ENCODE measurements around the gene GOLGA6L10.
"Not testable (repeated sequence)": the region's sequence is repeated elsewhere in the genome, so short reads cannot be mapped to it uniquely, and the experiment has no call there.

GOLGA6L10 gene

GRCh38 chr15:82387209-82387608, 37.9 kb upstream of the GOLGA6L10 start:
- H3K4me3 ChIP-seq (ENCODE audit: control insufficient read depth in 1 of 7, extremely low read depth in 1 of 7, insufficient read depth in 4 of 7, low read depth in 2 of 7, low read length in 6 of 7); H3K4me1 ChIP-seq (ENCODE audit: control extremely low read depth in 1 of 4, control insufficient read depth in 4 of 4, insufficient read depth in 4 of 4, low read length in 3 of 4); DNase-seq; CTCF ChIA-PET; H3K27ac ChIP-seq (ENCODE audit: insufficient read depth in 1 of 2, low read depth in 1 of 2, low read length in 2 of 2, poor library complexity in 1 of 2, severe bottlenecking in 2 of 2); H3K27me3 ChIP-seq (replicated peaks in 2 of 5; ENCODE audit: control insufficient read depth in 4 of 5, insufficient read depth in 5 of 5, low read length in 4 of 5); H3K9me3 ChIP-seq (ENCODE audit: control extremely low read depth in 1 of 5, control insufficient read depth in 4 of 5, insufficient read depth in 2 of 5, low read depth in 1 of 5, low read length in 4 of 5); H3K36me3 ChIP-seq (ENCODE audit: control insufficient read depth in 4 of 4, insufficient read depth in 4 of 4, low read length in 3 of 4); POLR2A ChIA-PET: not testable (repeated sequence)

DNA sequence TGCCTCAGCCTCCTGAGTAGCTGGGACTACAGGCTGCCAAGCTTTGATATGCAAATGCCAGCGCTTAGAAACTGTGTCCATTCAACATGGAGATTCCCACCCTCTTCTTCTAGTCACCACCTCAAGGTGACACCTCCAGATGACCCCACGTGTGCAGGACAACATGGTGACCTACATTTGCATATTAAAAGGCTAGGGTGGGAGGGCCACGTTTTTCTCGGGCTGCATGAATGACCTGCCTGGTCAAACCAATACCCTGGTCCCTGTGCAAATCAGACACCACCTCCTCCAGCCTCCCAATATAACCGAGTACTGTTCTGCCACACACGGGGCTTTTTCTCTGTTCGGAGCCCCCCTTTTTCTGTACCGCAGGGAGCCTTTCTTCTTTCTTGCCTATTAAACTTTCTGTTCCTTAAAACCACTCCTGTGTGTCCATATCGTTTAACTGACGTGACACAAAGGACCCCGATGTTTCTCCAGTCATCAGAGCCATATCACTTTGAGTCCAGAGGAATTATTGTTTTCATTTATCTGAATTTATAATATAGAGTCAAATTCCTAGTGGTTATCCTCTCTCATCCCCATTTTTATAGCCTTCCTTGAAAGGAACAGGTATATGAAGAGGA, 32.2 kb upstream of the GOLGA6L10 start:
- H3K4me3 ChIP-seq (ENCODE audit: control insufficient read depth in 1 of 7, extremely low read depth in 1 of 7, insufficient read depth in 4 of 7, low read depth in 2 of 7, low read length in 6 of 7); H3K27me3 ChIP-seq (replicated peaks in 2 of 5; ENCODE audit: control insufficient read depth in 4 of 5, insufficient read depth in 5 of 5, low read length in 4 of 5); H3K4me1 ChIP-seq (ENCODE audit: control extremely low read depth in 1 of 4, control insufficient read depth in 4 of 4, insufficient read depth in 4 of 4, low read length in 3 of 4); H3K9me3 ChIP-seq (ENCODE audit: control extremely low read depth in 1 of 5, control insufficient read depth in 4 of 5, insufficient read depth in 2 of 5, low read depth in 1 of 5, low read length in 4 of 5); CTCF ChIA-PET; DNase-seq; H3K27ac ChIP-seq (ENCODE audit: insufficient read depth in 1 of 2, low read depth in 1 of 2, low read length in 2 of 2, poor library complexity in 1 of 2, severe bottlenecking in 2 of 2); POLR2A ChIA-PET; H3K36me3 ChIP-seq (ENCODE audit: control insufficient read depth in 4 of 4, insufficient read depth in 4 of 4, low read length in 3 of 4): not testable (repeated sequence)
- 100% methylated on average over 2 of the region's 11 CpGs for WGBS (ENCODE audit: insufficient coverage)

DNA sequence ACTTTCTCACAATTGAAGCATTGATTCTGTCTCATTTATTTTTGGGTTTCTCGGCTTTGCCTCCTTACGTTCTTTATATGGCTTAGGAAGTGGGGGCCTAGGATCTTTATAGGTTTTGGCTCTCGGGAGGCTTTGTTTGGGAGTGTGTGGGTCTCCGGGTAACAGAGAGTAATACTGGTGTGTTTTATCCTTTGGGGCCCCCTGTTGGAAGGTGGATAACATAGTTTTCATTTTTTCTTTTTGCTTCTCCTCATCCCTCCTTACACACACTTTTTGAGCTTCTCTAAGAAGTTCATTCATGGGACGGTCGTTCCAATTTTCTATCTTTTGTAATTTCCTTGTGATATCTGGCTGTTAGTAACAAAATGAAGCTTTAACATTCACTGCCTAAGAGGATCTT, 30.3 kb upstream of the GOLGA6L10 start:
- H3K9me3 ChIP-seq (ENCODE audit: control extremely low read depth in 1 of 5, control insufficient read depth in 4 of 5, insufficient read depth in 2 of 5, low read depth in 1 of 5, low read length in 4 of 5); H3K36me3 ChIP-seq (ENCODE audit: control insufficient read depth in 4 of 4, insufficient read depth in 4 of 4, low read length in 3 of 4); CTCF ChIA-PET; H3K4me1 ChIP-seq (ENCODE audit: control extremely low read depth in 1 of 4, control insufficient read depth in 4 of 4, insufficient read depth in 4 of 4, low read length in 3 of 4); DNase-seq; POLR2A ChIA-PET; H3K27ac ChIP-seq (ENCODE audit: insufficient read depth in 1 of 2, low read depth in 1 of 2, low read length in 2 of 2, poor library complexity in 1 of 2, severe bottlenecking in 2 of 2); H3K27me3 ChIP-seq (replicated peaks in 2 of 5; ENCODE audit: control insufficient read depth in 4 of 5, insufficient read depth in 5 of 5, low read length in 4 of 5); H3K4me3 ChIP-seq (ENCODE audit: control insufficient read depth in 1 of 7, extremely low read depth in 1 of 7, insufficient read depth in 4 of 7, low read depth in 2 of 7, low read length in 6 of 7): not testable (repeated sequence)
- WGBS (ENCODE audit: insufficient coverage): no CpG with 5 or more reads among the region's 6 CpGs

DNA sequence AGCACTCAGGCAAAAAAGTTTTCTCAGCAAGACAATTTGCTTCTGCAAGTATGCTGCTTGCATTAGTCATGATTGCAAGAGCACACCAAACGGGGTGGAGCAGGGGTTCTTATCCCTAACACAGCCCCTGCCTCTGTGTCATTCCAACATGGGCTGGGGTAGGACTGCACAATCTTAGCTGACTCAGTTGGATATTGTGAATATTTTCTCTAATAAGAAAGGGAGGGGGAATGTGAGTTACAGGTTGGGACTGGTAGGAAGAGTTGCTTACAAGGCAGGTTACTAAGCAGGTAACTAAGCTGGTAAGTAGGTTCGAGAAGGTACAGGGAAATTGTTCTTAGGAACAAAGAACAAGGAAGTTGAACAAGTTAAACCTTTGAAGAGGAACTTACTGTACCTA, 24.4 kb upstream of the GOLGA6L10 start:
- H3K27ac ChIP-seq (ENCODE audit: insufficient read depth in 1 of 2, low read depth in 1 of 2, low read length in 2 of 2, poor library complexity in 1 of 2, severe bottlenecking in 2 of 2); CTCF ChIA-PET; DNase-seq; H3K4me1 ChIP-seq (ENCODE audit: control extremely low read depth in 1 of 4, control insufficient read depth in 4 of 4, insufficient read depth in 4 of 4, low read length in 3 of 4); H3K4me3 ChIP-seq (ENCODE audit: control insufficient read depth in 1 of 7, extremely low read depth in 1 of 7, insufficient read depth in 4 of 7, low read depth in 2 of 7, low read length in 6 of 7); H3K9me3 ChIP-seq (ENCODE audit: control extremely low read depth in 1 of 5, control insufficient read depth in 4 of 5, insufficient read depth in 2 of 5, low read depth in 1 of 5, low read length in 4 of 5); H3K36me3 ChIP-seq (ENCODE audit: control insufficient read depth in 4 of 4, insufficient read depth in 4 of 4, low read length in 3 of 4); H3K27me3 ChIP-seq (replicated peaks in 2 of 5; ENCODE audit: control insufficient read depth in 4 of 5, insufficient read depth in 5 of 5, low read length in 4 of 5); POLR2A ChIA-PET: not testable (repeated sequence)
- WGBS (ENCODE audit: insufficient coverage): 40% methylated on average over 1 of the region's 2 CpGs

- WGBS (ENCODE audit: insufficient coverage): 97% methylated on average over 3 of the region's 3 CpGs
- CTCF ChIA-PET: interaction anchor here (0.6 kb wide), 1 partner anchor 560 kb away, joined by 4 read pairs; no protein-coding TSS in a partner anchor
These were observed 22.4 kb upstream of the GOLGA6L10 start for GRCh38 chr15:82371656-82372055.

DNA sequence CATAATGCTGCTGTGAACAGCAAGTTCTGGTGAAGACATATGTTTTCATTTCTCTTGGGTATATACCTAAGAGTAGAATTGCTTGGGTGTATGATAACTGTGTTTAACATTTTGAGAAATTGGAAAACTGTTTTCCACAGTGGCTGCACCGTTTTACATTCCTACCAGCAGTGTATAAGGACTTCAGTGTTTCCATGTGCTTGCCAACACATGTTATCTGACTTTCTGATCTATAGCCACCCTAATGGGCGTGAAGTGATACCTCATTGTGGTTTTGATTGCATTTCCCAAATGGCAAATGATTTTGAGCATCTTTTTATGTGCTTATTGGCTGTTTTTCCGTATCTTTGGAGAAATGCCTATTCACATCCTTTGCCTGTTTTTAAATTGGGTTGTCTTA, 18.5 kb upstream of the GOLGA6L10 start:
- H3K9me3 ChIP-seq (ENCODE audit: control extremely low read depth in 1 of 5, control insufficient read depth in 4 of 5, insufficient read depth in 2 of 5, low read depth in 1 of 5, low read length in 4 of 5); H3K4me3 ChIP-seq (ENCODE audit: control insufficient read depth in 1 of 7, extremely low read depth in 1 of 7, insufficient read depth in 4 of 7, low read depth in 2 of 7, low read length in 6 of 7); H3K4me1 ChIP-seq (ENCODE audit: control extremely low read depth in 1 of 4, control insufficient read depth in 4 of 4, insufficient read depth in 4 of 4, low read length in 3 of 4); CTCF ChIA-PET; H3K36me3 ChIP-seq (ENCODE audit: control insufficient read depth in 4 of 4, insufficient read depth in 4 of 4, low read length in 3 of 4); H3K27me3 ChIP-seq (replicated peaks in 2 of 5; ENCODE audit: control insufficient read depth in 4 of 5, insufficient read depth in 5 of 5, low read length in 4 of 5); DNase-seq; POLR2A ChIA-PET; H3K27ac ChIP-seq (ENCODE audit: insufficient read depth in 1 of 2, low read depth in 1 of 2, low read length in 2 of 2, poor library complexity in 1 of 2, severe bottlenecking in 2 of 2): not testable (repeated sequence)
- 40% methylated on average over 1 of the region's 3 CpGs for WGBS (ENCODE audit: insufficient coverage)

More at GRCh38 chr15:82371656-82372055, 22.4 kb upstream of the GOLGA6L10 start:
- H3K4me3 ChIP-seq (ENCODE audit: control insufficient read depth in 1 of 7, extremely low read depth in 1 of 7, insufficient read depth in 4 of 7, low read depth in 2 of 7, low read length in 6 of 7): no peak overlapping the region
- H3K27ac ChIP-seq (ENCODE audit: insufficient read depth in 1 of 2, low read depth in 1 of 2, low read length in 2 of 2, poor library complexity in 1 of 2, severe bottlenecking in 2 of 2): no peak overlapping the region
- POLR2A ChIA-PET: no interaction called here
- no peaks in the 10 kb centered on the region for H3K27me3 ChIP-seq (replicated peaks in 2 of 5; ENCODE audit: control insufficient read depth in 4 of 5, insufficient read depth in 5 of 5, low read length in 4 of 5)
- no peaks in the 10 kb centered on the region for H3K4me1 ChIP-seq (ENCODE audit: control extremely low read depth in 1 of 4, control insufficient read depth in 4 of 4, insufficient read depth in 4 of 4, low read length in 3 of 4)
- H3K9me3 ChIP-seq (ENCODE audit: control extremely low read depth in 1 of 5, control insufficient read depth in 4 of 5, insufficient read depth in 2 of 5, low read depth in 1 of 5, low read length in 4 of 5): no peaks in the 10 kb centered on the region
- no peak for DNase-seq
- H3K36me3 ChIP-seq (ENCODE audit: control insufficient read depth in 4 of 4, insufficient read depth in 4 of 4, low read length in 3 of 4): no peaks in the 10 kb centered on the region

GRCh38 chr15:82365692-82366323, 16.5 kb upstream of the GOLGA6L10 start:
- H3K36me3 ChIP-seq (ENCODE audit: control insufficient read depth in 4 of 4, insufficient read depth in 4 of 4, low read length in 3 of 4); H3K9me3 ChIP-seq (ENCODE audit: control extremely low read depth in 1 of 5, control insufficient read depth in 4 of 5, insufficient read depth in 2 of 5, low read depth in 1 of 5, low read length in 4 of 5); DNase-seq; H3K4me1 ChIP-seq (ENCODE audit: control extremely low read depth in 1 of 4, control insufficient read depth in 4 of 4, insufficient read depth in 4 of 4, low read length in 3 of 4); H3K27ac ChIP-seq (ENCODE audit: insufficient read depth in 1 of 2, low read depth in 1 of 2, low read length in 2 of 2, poor library complexity in 1 of 2, severe bottlenecking in 2 of 2); CTCF ChIA-PET; H3K27me3 ChIP-seq (replicated peaks in 2 of 5; ENCODE audit: control insufficient read depth in 4 of 5, insufficient read depth in 5 of 5, low read length in 4 of 5); H3K4me3 ChIP-seq (ENCODE audit: control insufficient read depth in 1 of 7, extremely low read depth in 1 of 7, insufficient read depth in 4 of 7, low read depth in 2 of 7, low read length in 6 of 7); POLR2A ChIA-PET: not testable (repeated sequence)
- WGBS (ENCODE audit: insufficient coverage): no CpG with 5 or more reads among the region's 6 CpGs

All from common myeloid progenitor, CD34-positive (primary cell).